GM12874 (cell line): Measurements from ENCODE around the gene PLEKHO1.

Source experiments
- TF ChIP-seq, protein P1 (sequence below): IDR thresholded peaks from 2 replicates; pipeline ENCODE4 v1.5.1; 2011; ENCODE audit warnings: low read depth, mild to moderate bottlenecking, control low read depth, low read length, moderate library complexity; ENCODE audit not compliant: insufficient read depth

The PLEKHO1 gene

DNA sequence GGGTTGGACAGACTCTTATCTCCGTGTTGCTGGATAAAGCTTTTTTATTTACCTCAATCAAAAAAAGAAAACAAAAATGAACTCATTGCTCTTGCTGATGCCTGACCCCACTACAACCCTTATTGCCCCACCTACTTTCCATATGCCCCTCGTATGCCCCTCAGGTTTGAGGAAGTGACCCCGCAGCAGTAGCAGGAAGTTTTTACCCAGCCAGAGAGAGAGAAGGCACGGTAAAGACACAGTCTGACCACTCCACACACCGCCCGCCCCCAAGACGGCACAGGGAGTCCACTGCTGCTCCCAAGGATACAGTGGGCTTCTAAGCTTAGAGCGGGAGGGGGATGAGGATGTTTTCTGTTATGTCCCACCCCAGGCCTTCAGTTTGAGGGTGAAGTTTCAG, 9.8 kb downstream of the PLEKHO1 start:
- TF ChIP-seq, protein P1, sequence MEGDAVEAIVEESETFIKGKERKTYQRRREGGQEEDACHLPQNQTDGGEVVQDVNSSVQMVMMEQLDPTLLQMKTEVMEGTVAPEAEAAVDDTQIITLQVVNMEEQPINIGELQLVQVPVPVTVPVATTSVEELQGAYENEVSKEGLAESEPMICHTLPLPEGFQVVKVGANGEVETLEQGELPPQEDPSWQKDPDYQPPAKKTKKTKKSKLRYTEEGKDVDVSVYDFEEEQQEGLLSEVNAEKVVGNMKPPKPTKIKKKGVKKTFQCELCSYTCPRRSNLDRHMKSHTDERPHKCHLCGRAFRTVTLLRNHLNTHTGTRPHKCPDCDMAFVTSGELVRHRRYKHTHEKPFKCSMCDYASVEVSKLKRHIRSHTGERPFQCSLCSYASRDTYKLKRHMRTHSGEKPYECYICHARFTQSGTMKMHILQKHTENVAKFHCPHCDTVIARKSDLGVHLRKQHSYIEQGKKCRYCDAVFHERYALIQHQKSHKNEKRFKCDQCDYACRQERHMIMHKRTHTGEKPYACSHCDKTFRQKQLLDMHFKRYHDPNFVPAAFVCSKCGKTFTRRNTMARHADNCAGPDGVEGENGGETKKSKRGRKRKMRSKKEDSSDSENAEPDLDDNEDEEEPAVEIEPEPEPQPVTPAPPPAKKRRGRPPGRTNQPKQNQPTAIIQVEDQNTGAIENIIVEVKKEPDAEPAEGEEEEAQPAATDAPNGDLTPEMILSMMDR, result no peak

DNA sequence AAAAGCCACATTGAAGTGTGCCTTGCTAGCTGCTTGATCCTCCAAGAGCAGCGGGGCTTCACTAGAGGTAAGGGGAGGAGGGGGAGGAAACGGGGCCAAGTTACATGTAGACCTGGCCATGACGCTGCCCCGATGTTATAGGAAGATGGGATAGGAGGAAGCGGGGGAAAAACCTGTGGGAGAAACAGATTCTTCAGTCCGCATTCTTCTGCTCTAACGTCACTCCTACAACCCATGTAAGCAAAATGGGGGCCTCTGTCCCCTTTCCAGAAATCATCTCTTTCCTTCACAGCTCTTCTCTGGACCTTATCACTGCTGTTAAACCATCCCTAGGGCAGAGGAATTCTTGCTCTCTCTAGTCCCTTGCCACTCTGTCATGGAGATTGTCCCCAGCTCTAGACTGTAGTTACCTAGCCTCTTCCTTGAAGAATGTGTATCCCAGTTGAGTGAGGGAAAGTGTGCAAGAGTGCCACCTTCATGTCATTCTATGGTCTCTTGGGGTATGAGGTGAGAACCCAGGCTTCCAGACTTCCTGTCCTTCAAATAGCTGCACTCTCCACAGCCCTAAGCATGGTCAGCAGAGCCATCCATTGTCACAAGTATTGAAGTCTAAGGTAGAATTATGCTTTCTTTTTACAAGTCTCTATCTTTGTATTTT, 11.4 kb downstream of the PLEKHO1 start:
- TF ChIP-seq, protein P1, result no peak

DNA sequence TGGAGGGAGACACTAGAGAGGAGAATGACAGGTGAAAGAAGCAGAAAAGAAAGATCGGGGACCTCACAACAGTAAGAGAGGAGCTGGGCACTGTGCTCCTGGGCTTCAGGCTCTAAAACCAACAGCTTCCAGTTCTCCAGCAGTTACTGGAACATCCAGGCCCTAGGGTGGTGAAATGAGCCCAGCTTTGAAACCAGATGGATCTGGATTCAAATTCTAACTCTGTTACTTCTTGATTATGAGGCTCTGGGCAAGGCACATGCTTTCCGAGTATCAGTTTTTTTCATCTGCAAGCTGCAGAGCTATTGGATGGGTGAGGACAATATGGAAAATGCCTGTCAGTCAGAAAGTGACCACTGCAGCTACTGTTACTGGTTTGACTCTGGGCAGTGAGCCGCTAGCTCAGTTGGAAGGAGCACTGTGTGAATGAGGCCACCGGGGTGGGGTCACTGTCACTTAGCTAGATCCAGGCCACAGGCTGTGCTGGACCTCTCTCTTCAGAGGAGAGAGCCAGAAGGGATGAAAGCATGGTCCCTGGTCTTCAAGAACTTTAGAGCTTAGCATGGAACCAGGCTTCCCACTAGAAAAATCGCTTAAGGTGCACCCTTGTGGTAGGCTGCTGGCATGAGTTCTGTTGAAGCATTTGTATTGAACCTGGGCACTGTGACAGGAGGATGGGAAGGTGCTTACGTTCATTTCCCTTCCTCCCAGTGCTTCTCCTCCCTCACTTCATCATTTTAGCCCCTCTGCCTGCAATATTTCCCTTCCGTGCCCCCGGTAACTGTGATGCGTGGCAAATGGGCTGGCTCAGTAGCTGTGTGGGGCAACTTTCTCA, 12.2 kb downstream of the PLEKHO1 start:
- TF ChIP-seq, protein P1, result peak; percentile 15; the same call in 1 of the 2 replicates

DNA sequence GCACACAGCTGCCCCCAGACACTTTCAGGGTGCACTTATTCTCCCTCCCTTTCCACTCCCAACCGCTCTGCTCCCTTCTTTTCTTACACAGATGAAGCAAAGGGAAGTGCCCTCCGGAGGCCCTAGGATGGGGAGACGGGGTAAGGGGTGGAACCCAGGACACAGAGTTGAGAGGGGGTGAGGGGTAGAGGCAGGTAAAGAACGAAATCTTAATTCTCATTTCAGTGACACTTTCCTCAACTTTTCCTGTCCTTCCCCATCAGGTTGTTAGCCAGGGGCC, 12.8 kb downstream of the PLEKHO1 start:
- TF ChIP-seq, protein P1, result no peak

DNA sequence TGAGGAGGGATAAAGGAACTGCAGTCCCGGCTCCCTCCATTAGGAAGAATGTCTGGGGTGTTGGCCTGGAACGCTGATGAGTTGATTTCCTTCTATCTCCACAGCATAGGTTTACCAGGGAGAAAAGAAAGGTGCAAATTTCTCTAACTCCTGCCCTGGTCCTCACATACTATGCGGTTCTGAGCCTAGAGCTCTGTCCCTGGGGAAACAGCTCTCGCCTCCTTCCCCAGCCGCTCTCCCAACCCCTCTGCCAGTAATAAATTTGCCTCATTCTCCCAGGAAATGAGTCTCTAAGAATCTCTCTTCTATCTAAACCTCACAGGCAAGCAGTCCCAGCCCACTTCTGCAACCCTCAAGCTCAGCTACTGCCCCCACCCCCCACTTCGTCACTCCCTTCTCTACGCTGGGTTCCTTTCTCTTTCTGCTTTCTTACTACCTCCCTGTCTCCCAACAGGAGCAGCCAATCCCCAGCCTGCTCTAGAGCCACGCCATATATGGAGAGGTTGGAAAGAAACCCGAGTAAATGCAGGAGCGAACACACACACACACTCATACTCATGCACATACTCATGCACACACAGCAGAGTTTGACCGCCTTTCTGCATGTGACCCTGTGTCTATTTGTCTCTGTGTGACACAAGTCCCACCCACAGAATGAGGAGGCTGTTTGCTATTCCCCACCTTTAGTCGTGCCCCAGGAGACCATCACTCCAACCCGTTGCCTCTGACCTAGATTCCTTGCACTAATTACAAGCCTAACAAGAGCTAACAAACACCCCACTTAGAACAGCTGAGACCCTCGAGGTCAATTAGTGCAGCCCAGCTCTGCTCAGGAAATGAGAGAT, 13.4 kb downstream of the PLEKHO1 start:
- TF ChIP-seq, protein P1, result no peak

DNA sequence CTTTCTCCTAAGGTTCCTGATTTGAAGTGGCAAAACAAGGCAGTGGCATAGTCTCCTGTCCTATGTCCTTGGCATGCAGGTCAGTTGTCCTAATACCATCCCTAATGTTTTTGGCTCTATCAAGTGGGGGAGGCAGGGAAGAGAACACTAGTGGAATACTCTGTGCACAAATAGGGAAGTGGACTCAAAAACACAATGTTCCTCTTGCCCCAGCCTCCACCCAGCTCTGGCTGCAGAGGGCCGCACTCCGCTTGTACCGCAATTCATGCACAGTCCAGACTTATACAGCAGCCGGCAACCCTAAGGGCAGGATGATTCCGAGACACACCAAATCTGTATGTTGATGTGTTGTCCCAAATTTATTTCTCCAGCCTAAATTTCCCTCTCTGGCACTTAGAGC, 14.5 kb downstream of the PLEKHO1 start:
- TF ChIP-seq, protein P1, result no peak

DNA sequence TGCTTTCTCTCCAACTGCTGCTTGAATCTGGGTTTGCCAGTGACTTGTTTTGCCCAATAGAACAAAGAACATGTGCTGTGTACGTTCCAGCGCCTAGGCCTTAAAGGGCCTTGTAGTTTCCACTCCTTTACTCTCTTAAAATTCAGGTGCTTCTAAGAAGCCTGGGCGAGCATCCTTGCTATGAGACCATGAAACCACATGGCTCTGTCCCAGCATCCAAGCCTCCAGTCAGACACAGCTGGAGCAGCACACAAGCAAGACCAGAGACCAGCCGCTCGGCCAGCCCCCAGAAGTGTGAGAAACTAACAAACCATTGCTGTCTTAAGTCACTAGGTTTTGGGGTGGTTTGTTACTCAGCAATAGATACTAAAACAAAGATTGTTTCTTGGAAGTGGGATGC, 15.1 kb downstream of the PLEKHO1 start:
- TF ChIP-seq, protein P1, result no peak
